ENCODE measurements around the gene USP13. TPM values are rescaled to one million over a fixed set of nuclear protein-coding genes. Genes with fewer than 3 reads are reported as not detected.

The USP13 gene
- total RNA-seq, 1 experiment from 2014 or later = 27.8 TPM

DNA sequence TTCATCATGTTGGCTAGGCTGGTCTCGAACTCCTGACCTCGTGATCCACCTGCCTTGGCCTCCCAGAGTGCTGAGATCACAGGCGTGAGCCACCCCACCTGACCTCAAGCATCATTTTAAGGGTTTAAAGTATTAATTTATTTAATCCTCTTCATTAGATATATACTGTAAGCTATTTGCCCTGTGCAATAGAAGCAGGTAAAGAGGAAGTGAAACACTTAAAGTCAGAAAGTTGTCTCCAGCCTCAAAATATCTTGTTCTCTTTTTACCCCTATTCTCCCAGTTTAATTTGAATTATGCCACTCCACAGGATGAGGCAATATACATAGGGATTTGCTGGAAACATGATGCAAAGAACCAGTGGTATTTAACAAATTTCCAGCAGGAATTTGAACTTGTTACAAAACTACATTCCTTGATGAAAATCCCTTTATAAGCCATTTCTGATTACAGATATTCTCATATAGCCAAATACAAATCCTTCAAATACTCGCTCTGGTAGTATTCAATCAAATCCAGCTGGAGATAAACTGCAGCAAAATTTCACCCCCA is 46.2 kb upstream of the USP13 start:
- Histone ChIP-seq H3K36me3 (ENCODE audit: control insufficient read depth, insufficient read depth, low read length) (peaks cover 3% of the 10 kb centered on the region), H3K27ac (ENCODE audit: low read length) (no peak overlapping the region), H3K4me3 (ENCODE audit: low read depth in 2 of 2, low read length in 2 of 2) (no peak overlapping the region), H3K4me1 (ENCODE audit: control insufficient read depth, insufficient read depth, low read length) (peaks cover 11% of the 10 kb centered on the region), H3K27me3 (ENCODE audit: control insufficient read depth, insufficient read depth, low read length) (no peaks in the 10 kb centered on the region), H3K9me3 (ENCODE audit: control insufficient read depth, insufficient read depth, low read depth, low read length) (no peaks in the 10 kb centered on the region)
- POLR2A ChIA-PET = no interaction called here
- CTCF ChIA-PET = no interaction called here
- ATAC-seq (no peak), DNase-seq (ENCODE audit: low read depth, low spot score) (no peak)
- in situ Hi-C loops (cut with HindIII; ENCODE audit: low pct_unique_long_range_greater_than_20kb, low sequenced_read_pairs) (no loop called here), intact Hi-C loops (cut with micrococcal nuclease; ENCODE audit: unreplicated experiment) (no loop called here)
- TF ChIP-seq, protein P1, sequence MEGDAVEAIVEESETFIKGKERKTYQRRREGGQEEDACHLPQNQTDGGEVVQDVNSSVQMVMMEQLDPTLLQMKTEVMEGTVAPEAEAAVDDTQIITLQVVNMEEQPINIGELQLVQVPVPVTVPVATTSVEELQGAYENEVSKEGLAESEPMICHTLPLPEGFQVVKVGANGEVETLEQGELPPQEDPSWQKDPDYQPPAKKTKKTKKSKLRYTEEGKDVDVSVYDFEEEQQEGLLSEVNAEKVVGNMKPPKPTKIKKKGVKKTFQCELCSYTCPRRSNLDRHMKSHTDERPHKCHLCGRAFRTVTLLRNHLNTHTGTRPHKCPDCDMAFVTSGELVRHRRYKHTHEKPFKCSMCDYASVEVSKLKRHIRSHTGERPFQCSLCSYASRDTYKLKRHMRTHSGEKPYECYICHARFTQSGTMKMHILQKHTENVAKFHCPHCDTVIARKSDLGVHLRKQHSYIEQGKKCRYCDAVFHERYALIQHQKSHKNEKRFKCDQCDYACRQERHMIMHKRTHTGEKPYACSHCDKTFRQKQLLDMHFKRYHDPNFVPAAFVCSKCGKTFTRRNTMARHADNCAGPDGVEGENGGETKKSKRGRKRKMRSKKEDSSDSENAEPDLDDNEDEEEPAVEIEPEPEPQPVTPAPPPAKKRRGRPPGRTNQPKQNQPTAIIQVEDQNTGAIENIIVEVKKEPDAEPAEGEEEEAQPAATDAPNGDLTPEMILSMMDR (IDR thresholded peaks at IDR 0.05) = no peak
- TF ChIP-seq TCF7L2 (IDR thresholded peaks at IDR 0.05; ENCODE audit: low read depth, low read length) (no peak), POLR2AphosphoS5 (IDR thresholded peaks at IDR 0.05; ENCODE audit: low read depth, low read length) (no peak), SIN3A (IDR thresholded peaks at IDR 0.05; ENCODE audit: borderline replicate concordance, insufficient read depth, low read depth, low read length) (no peak)
- TF ChIP-seq, protein P2, sequence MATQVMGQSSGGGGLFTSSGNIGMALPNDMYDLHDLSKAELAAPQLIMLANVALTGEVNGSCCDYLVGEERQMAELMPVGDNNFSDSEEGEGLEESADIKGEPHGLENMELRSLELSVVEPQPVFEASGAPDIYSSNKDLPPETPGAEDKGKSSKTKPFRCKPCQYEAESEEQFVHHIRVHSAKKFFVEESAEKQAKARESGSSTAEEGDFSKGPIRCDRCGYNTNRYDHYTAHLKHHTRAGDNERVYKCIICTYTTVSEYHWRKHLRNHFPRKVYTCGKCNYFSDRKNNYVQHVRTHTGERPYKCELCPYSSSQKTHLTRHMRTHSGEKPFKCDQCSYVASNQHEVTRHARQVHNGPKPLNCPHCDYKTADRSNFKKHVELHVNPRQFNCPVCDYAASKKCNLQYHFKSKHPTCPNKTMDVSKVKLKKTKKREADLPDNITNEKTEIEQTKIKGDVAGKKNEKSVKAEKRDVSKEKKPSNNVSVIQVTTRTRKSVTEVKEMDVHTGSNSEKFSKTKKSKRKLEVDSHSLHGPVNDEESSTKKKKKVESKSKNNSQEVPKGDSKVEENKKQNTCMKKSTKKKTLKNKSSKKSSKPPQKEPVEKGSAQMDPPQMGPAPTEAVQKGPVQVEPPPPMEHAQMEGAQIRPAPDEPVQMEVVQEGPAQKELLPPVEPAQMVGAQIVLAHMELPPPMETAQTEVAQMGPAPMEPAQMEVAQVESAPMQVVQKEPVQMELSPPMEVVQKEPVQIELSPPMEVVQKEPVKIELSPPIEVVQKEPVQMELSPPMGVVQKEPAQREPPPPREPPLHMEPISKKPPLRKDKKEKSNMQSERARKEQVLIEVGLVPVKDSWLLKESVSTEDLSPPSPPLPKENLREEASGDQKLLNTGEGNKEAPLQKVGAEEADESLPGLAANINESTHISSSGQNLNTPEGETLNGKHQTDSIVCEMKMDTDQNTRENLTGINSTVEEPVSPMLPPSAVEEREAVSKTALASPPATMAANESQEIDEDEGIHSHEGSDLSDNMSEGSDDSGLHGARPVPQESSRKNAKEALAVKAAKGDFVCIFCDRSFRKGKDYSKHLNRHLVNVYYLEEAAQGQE (IDR thresholded peaks at IDR 0.05; ENCODE audit: insufficient read depth in 1 of 2, low read depth in 2 of 2, low read length in 1 of 2) = no peak
- no TSS peak for BruUV-seq (replicated peaks)

DNA sequence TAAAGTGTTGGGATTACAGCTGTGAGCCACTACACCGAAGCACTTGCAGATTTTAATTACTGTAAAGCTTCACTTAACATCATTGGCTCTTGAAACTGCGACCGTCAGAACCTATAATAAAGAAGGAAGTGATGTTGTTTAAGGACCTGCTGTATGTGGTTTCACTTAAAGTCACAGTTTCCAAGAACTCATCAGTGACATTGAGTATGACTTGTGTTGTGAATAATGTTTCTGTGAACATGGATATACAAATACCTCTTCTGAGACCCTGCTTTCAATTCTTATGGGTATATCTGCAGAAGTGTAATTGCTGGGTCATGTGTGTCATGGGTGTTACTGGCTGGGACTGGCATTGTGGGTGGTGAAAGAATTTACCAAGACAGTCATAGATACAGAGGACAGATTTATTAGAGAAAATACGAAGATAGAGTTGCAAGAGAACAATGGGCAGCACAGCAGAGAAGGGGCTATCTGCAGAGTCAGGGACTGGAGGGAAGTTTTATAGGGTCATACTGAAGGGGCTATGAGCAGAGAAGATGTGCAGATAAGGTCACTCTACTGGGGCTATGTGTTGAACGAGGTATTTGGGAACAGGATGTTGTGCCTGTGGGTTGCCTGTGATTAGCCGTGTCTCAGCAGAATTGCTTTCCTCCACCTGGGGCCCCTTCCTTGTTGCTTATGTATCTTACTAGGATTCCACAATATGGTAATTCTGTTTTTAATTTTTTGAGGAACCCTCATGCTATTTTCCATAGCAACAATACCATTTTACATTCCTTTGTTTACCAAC is 43.7 kb upstream of the USP13 start:
- no peak for TF ChIP-seq POLR2AphosphoS5 (IDR thresholded peaks at IDR 0.05; ENCODE audit: low read depth, low read length)
- TF ChIP-seq, protein P1 (IDR thresholded peaks at IDR 0.05) = no peak
- no peak for TF ChIP-seq TCF7L2 (IDR thresholded peaks at IDR 0.05; ENCODE audit: low read depth, low read length)
- TF ChIP-seq SIN3A (IDR thresholded peaks at IDR 0.05; ENCODE audit: borderline replicate concordance, insufficient read depth, low read depth, low read length) = no peak
- TF ChIP-seq, protein P2 (IDR thresholded peaks at IDR 0.05; ENCODE audit: insufficient read depth in 1 of 2, low read depth in 2 of 2, low read length in 1 of 2) = no peak

More for the DNA sequence above, 43.7 kb upstream of the USP13 start:
- H3K9me3 ChIP-seq (ENCODE audit: control insufficient read depth, insufficient read depth, low read depth, low read length) = no peaks in the 10 kb centered on the region
- no peak for ATAC-seq
- POLR2A ChIA-PET = no interaction called here
- BruUV-seq (replicated peaks) = no TSS peak
- no peak for DNase-seq (ENCODE audit: low read depth, low spot score)
- H3K4me1 ChIP-seq (ENCODE audit: control insufficient read depth, insufficient read depth, low read length) = peaks cover 4% of the 10 kb centered on the region; the same call in 1 of the 2 replicates
- no peaks in the 10 kb centered on the region; the same call in 1 of the 2 replicates for H3K36me3 ChIP-seq (ENCODE audit: control insufficient read depth, insufficient read depth, low read length)
- H3K4me3 ChIP-seq (ENCODE audit: low read depth in 2 of 2, low read length in 2 of 2) = no peak overlapping the region
- intact Hi-C loops (cut with micrococcal nuclease; ENCODE audit: unreplicated experiment) = no loop called here
- CTCF ChIA-PET = no interaction called here
- no peak overlapping the region for H3K27ac ChIP-seq (ENCODE audit: low read length)
- H3K27me3 ChIP-seq (ENCODE audit: control insufficient read depth, insufficient read depth, low read length) = no peaks in the 10 kb centered on the region
- in situ Hi-C loops (cut with HindIII; ENCODE audit: low pct_unique_long_range_greater_than_20kb, low sequenced_read_pairs) = no loop called here
